UCSD-AML1 (cell line): Measurements from ENCODE around the gene ORM2.
"Not testable (repeated sequence)": the region's sequence is repeated elsewhere in the genome, so short reads cannot be mapped to it uniquely, and the experiment has no call there.

Experiments
- DNase-seq: peaks from one replicate; lab custom pipeline; 2025; ENCODE audit not compliant: unreplicated experiment; lab: John Stamatoyannopoulos, UW

ORM2 gene

DNA sequence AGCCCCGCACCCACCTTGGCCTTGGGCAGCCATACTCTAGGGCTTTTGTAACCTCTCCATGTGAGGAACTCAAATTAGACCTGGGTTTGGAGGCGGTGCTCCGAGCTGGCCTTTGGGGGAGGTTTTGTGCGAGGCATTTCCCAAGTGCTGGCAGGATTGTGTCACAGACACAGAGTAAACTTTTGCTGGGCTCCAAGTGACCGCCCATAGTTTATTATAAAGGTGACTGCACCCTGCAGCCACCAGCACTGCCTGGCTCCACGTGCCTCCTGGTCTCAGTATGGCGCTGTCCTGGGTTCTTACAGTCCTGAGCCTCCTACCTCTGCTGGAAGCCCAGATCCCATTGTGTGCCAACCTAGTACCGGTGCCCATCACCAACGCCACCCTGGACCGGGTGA lies at the start of gene ORM2:
TSS of gene ORM2 (plus strand) at position 245 of the 398 bp plus-strand sequence. CDS start at position 281, 36 bp downstream.
- DNase-seq = not testable (repeated sequence)

DNA sequence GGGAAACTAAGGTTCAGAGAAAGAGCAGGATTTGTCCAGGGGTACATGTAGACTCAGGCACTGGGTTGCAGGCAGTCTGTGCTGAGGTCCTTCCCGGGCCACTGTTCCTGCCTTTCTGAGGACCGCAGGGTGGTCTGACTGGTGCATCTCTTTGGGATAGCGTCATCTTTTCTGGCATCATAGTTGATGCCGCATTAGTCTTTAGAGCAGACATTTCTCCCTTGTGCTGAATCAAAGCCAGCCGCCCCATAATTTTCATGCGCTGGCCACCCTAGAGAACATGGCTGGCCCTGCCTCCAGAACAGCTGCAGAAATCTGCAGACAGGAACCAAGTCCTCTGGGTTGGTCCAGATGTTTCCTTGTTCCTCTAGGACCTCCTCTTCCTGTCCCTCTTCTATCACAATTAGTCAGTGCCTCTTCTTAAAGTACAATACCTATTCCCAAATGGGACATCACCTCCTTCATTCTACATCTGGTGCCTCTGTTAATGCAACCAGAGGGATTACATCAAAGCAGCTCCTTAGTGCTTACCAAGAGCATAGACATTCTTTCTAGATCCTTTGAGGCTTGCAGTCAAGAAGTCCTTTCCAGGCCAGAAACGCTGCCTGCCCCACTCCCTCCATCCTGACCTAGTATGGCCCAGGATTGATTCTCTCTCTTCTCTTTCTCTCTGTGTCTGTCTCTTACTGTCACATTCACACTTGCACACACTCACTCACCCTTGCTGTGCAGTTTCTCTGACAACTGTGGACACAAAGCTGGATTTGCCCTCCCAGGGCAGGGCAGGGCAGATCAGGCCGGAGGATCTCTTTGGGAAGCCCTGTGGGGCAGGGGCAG lies 48.8 kb upstream of the ORM2 start:
- no peak for DNase-seq

DNA sequence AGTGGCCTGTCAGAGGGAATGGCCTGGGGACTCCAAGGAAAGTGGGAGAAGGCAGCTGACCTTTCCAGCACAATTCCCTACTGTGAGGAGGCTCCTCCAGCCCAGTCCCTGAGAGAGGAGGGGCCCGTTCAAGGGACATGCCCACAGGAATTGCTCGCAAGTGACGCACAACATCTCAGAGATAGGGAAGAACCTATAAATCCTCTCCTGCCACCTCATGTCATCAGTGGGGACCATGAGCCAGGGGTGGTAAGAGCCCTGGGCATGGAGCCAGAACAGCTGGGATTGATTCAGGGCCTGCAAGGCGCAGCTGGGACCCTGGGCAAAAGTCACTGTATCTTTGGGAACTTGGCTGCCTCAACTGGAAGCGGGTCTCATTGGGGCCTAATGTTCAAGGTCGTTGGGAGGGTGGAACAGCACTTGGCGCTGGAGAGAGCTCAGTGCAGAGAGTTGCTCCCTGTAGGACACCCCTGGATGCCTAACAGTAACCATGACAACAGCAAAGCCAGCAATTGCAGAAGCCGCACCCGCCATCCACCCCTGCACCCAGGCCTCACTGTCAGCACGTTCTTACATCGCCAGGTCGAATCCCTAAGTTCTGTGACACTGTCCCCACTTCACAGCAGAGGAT lies 48.1 kb upstream of the ORM2 start:
- no peak for DNase-seq

DNA sequence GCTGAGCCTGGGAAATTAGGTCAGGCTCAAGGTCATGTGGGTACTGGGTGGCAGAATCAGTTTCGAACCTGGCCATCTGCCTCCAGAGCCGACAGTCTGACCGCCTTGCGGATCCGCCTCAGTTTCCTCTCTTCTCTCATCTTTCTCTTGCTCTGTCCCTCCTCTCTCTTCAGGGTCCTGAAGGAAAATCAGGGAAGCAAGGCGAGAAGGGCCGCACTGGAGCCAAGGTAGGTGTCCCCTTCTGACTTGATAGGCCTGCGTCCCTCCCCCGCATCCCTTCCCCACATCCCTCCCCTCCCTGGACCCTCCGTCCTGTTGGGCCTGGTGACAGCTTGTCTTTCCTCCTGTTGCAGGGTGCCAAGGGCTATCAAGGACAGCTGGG lies 47.6 kb upstream of the ORM2 start:
- no peak for DNase-seq

DNA sequence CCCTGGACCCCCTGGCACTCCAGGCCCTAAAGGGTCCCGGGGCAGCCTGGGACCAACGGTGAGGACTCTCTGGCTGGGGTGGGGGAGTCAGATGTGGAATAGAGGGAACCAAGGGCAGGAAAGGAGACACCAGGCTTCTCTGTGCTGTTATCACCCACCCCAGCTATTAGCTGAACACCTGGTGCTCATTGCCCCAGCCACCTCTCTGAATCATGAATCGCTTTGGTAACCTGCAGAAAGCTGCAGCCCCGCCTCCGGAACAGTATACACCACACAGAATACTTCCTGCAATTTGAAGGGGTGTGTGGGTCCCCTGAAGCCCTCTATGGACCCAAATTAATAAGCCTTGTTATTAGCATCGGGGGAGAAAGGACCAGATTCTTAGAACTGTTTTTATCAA lies 47.2 kb upstream of the ORM2 start:
- DNase-seq = no peak

DNA sequence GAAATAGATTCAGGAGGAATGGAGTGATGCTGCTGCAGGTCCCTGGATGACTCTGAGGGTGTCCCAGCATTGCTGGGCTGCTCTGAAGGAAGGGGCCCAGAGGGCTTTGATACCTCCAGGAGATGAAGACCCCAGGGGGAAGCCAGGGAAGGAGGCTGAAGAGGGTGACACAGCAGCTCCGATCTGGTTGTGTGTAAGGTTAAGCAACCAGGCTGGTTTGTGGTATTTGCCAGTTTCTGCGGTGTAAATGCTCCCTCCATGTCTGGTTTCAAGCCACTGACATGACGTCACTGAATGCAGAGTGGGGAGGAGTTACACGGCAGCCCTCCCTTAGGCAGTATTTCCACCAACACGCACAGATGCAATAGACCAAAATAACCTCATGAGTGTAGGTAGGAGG lies 46.7 kb upstream of the ORM2 start:
- DNase-seq = no peak

DNA sequence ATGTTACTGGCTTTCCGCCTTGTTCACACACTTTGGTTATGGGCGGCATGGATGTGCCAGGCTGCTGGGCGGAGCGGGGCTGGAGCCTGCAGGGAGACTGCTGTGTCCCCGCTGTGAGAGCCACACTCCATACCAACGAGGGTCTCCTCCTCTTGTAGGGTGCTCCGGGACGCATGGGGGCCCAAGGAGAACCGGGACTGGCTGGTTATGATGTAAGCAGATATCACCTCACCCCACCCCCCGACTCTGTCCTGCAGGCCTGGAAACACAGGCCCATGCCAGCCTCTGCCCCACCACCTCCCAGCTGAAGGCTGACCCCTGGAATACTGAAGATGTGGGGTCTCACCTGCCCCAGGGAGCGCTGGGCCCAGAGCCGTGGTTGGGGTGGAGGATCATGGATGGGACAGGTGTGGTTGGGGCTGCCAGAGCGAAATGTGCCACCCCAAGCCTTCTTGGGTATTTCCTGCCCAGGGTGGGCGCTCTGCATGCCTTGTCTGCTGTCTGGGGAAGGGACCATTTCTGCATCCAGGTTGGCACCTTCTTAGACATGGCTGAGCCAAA lies 46.0 kb upstream of the ORM2 start:
- DNase-seq = no peak

DNA sequence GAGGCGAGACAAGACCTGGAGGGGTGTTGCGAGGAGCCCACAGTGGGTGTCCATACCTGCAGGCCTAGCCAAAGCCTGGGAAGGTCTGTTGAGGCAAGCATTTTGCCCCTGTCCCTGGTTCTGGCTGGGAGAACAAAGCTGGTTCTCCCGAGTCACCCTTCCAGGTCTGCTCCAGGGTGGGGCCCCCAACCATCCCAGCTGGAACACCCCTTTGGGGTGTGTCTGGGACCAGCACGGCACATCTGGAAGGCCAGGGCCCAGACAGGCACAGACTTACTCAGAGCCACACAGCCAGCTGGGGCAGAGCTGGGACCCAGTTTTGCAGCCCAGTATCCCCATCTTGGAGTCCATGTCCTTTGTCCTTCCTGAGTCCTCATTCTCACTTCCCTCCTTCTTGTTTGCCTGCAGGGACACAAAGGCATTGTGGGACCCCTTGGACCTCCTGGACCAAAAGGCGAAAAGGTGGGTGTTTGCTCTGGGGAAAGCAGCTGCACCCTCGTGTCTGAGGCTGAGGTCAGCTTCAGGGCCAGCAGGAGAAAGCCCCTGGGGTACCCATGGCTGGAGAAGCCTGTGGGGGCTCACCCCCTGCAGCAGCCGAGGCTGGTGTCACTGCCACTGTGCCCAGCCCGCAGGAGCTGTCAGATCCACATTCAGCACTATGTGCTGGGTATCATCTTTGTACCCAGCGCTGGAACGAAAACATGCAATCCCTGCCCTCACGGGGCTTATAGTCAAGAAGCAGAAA lies 45.2 kb upstream of the ORM2 start:
- DNase-seq = no peak

DNA sequence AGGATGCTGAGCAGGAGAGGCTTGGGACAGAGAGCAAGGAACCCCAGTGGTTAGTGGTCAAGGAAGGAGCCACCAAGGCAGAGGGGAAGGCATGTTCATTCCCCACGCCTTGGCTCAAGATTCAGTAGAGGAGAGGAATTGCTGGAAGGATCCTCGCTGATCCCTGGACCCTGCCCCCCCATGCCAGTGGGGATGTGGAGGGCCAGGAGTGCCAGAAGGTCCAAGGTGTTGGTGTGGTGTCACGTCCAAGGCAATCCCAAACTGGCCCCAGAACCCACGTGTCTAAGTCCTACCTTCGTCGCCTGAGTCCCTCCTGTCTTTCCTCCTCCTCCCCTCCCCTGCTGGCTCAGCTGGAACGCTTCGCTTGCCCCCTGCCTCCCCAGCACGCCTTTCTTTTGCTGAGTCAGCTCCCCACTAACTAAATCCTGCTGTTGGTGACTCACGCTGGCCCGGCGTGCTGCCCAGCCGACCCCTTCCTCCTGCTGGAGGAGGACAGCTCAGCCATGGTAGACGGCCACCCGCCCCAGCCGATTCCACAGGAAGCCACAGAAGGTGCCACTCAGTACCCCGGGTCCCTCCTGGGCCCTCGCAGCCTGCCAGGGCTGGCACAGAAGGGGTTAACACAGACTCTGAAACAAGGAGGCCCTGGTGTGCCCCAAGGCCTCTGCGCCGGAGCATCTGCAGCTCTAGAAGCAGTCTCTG lies 44.4 kb upstream of the ORM2 start:
- no peak for DNase-seq

DNA sequence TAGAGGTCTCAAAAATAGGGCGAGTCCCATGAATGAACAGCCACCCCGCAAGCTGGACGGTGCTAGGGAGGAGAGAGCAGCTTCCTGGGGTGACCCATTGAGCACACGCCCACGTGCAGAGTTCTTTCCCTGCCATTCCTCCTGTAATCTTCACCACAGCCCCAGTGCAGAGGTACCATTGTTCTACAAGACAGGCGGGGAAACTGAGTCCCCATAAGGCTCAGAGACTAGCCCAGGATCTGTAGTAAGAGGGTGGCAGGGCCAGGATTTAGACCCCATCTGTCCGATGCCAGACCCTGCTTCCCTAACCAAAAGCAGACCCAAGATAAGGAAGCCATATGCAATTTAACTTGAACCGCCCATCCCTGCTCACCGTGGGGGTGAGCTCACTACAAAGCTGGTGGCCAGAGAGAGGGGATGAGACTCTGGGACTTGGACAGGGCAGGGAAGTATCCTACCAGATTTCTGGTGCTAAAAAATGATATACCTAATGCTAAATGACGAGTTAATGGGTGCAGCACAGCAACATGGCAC lies 43.5 kb upstream of the ORM2 start:
- no peak for DNase-seq

DNA sequence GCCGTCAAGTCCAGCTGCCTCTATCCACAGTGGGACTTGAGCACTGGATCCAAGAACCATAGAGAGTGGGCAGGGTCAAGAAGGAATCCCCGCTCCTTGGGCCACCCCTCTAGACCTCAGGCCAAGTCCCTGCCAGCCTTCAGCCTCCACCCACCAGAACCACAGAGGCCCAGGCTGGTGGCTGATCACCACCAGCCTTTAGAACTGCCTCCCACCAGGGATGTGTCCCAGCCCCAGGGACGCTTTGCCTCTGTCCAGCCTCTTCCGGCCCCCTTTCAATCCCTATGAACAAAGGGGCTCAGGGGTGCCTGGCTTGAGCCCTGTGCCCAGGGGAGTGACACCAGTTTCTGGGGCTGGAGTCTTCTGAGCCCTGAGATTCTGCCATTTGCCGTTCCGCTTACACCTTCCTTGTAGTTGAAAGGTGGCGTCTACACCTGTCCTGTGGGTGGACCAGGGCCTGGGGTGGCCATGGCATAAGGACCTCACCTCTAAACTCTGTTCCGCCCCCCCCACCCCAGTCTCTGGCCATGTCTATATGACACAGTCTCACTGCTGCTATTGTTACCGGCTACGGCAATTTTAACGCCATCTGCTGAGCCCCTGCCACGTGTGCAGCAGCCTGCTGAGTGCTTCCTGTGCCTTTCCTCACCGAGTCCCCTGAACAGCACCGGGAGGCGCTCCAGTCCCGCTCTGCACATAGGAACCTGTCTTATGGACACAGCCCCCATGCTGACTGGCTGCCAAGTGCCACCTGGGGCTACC lies 42.5 kb upstream of the ORM2 start:
- DNase-seq = no peak

DNA sequence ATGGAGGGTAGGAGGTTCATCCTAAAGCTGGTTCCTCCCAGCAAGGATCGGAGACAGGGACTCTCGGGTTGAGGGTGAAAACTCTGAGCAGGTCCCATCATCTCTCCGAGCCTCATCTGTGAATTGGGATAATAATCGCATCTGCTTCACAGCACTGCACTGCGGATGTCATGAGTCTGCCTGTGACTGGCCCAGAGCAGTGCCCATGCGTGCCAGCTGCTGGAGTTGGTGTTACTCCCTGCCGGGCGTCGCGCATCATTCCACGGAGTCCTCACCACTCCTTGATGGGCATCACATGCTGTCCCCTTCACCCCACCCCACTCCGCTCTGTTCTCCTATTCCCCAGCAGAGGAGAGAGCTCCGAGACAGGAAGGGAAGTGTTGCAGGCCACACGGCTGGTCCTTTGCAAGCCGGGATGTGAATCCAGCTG lies 41.9 kb upstream of the ORM2 start:
- no peak for DNase-seq

DNA sequence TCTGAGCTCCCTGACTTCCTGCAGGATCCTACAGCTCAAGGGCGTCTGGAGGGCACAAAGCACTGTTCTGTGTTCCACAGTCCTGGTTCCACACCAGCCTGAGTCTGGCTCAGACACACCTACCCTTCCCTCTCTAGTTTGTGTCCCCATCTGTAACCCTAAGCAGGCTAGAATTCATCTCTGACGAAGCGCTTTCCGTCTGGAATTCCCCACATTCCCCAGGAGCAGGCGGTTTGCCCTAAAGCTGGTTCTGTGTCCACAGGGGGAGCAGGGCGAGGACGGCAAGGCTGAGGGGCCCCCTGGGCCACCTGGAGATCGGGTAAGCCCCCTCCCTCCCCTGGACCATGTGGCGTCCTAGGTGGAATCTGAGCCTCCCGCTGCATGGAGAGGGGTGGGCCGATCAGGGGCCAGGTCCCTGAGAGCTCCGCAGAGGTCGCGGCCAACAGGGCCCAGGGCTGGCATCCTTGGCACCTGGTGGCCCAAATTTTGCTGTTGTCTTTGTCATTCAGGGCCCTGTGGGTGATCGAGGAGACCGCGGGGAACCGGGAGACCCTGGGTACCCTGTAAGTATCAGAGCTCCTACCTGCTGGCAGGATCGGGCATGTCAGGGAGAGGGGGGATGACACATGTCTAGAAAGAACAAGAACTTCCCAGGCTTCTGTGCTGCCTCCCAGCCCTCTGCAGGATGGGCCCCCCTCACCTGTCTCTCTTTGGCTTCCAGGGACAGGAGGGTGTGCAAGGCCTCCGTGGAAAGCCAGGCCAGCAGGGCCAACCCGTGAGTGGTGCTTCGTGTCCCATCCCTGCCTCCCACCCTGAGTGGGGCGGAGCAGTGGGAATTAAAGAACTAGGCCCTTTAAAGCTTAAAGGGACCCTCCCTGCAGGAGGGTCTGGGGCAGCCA lies 41.2 kb upstream of the ORM2 start:
- DNase-seq = no peak

DNA sequence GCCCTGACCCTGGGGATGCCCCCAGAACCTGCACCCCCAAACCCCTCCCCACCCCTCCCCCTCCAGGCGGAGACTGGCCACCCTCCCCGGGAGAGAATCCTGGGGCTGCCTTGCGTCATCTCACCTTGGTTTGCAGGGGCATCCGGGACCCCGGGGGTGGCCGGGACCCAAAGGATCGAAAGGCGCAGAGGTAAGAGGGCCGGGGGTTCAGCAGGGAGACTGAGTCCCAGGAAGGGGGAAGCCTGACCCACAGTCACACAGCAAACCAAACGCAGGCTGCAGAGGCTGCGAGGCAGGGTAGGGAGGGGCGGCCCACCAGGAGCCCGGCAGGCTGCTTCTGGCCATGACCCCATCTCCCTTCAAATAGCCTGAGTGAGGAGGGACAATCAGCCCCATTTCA lies 40.6 kb upstream of the ORM2 start:
- no peak for DNase-seq

DNA sequence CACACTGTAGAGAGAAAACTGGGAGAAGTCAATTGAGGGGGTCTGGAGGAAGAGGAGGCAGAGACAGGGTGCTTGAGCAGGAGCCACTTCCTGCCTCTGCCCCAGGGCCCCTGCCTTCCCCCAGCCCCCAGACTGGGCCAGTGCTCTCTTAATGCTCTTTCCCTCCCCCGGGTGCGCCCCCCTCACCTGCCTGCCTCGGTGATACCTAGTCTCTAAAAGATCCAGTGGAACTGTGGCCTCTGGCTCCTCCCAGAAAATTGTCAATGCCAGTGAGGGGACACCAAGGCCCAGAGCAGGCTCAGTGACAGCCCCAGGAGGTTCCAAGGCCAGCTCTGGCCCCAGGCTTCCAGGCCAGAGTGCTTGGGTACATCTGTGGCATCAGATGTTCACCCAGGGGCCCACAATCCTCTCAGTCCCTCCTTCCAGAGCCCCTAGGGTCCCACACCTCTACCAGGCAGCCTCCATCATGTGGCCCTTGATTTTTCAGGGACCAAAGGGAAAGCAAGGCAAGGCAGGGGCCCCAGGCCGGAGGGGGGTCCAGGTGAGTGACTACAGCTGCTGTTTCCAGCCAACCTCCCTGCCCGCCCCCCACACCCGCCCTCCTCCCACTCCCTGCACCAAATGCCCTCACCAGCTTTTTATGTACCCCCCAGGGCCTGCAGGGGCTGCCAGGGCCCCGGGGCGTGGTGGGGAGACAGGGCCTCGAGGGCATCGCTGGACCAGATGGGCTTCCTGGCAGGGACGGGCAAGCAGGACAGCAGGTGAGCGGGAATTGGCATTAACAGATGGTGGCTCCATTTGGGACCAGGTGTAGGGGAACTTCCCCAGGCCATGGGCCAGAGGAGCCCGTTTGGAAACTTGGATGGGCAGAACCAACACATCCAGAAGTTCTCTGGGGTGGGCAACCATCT lies 39.8 kb upstream of the ORM2 start:
- no peak for DNase-seq

DNA sequence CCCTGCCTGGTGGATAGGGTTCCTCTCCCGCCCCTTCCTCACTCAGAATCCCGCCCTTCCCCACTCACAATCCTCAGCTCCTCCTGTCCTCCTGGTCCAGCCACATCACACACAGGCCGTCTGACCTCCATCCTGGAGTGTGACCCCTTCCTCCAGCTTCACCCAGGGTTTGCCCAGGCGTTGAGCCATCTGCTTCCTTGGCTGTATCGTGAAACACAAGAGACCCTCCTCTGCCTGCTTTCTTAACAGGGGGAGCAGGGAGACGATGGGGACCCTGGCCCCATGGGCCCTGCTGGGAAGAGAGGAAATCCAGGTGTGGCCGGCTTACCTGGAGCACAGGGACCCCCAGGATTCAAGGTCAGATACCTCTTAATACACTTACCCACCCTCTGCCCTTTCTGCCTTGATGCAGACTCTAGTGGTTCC lies 39.1 kb upstream of the ORM2 start:
- no peak for DNase-seq

DNA sequence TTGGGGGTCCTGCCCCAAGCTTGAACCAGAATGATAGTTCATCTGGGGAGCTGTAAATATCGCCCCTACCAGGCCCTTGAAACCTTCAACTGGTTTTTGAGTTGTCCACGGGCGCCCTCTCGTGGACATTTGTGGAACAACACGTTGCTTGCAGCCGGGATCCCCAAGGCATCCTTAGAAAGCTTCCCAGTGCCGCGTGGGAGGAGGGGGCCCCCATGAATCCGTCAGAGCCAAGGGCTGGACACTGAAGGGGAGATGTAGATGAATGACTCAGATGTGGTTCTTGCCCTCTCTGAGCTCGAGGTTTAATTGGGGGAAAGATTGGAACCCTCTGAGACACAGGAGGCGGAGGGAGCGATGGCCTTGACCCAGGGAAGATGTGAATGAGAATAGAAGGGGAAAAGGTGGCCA lies 38.6 kb upstream of the ORM2 start:
- peak; percentile 67 for DNase-seq
